Skeletal muscle tissue (tissue), 4 donors: ENCODE results near the gene CCDC57. TPM values are rescaled to one million over a fixed set of nuclear protein-coding genes. Genes with fewer than 3 reads are reported as not detected.

Source experiments
- H3K27ac ChIP-seq: one replicate; pipeline ENCODE4 v1.7.0; 2013; ENCODE audit warnings: mild to moderate bottlenecking, low read depth, low read length, inconsistent platforms
- H3K27me3 ChIP-seq, 3 donors: one replicate each; pipeline ENCODE4 v1.7.0; 2013; ENCODE audit warnings: low read length in 3 of 3; ENCODE audit not compliant: control insufficient read depth in 3 of 3, insufficient read depth in 3 of 3
- H3K36me3 ChIP-seq, 3 donors: one replicate each; pipeline ENCODE4 v1.7.0; 2013; ENCODE audit warnings: low read length in 3 of 3; ENCODE audit not compliant: control insufficient read depth in 3 of 3, insufficient read depth in 3 of 3
- H3K4me1 ChIP-seq, 3 donors: one replicate each; pipeline ENCODE4 v1.7.0; 2013; ENCODE audit warnings: low read length in 3 of 3, mild to moderate bottlenecking in 3 of 3; ENCODE audit not compliant: control insufficient read depth in 3 of 3, insufficient read depth in 3 of 3
- H3K4me3 ChIP-seq, 3 donors: one replicate each; pipeline ENCODE4 v1.7.0; 2013; ENCODE audit warnings: low read length in 3 of 3
- H3K9ac ChIP-seq, 3 donors: one replicate each; pipeline ENCODE4 v1.7.0; 2013; ENCODE audit warnings: low read length in 3 of 3, mild to moderate bottlenecking in 3 of 3, moderate library complexity in 2 of 3, low read depth in 1 of 3
- H3K9me3 ChIP-seq, 3 donors: one replicate each; pipeline ENCODE4 v1.7.0; 2013; ENCODE audit warnings: low read length in 3 of 3; ENCODE audit not compliant: control insufficient read depth in 3 of 3
- total RNA-seq: library from RNA; depleted of rRNA; stranded (reverse); fragments of >200 nt; gene quantifications from one replicate; pipeline ENCODE4 v1.2.3, GENCODE V29; 2014
- donor health status: Osteomylitis.

Gene CCDC57
- total RNA-seq, 1 donor from 2014 or later: 11.5 TPM

GRCh38 chr17:82077617-82078358 is 134.9 kb downstream of the CCDC57 start:
- Histone ChIP-seq H3K27ac (no peak overlapping the region), H3K9me3 (no peaks in the 10 kb centered on the region), H3K4me3 (no peak overlapping the region), H3K36me3 (peaks cover 26 to 28% (median 27%) of the 10 kb centered on the region in 3 donors), H3K27me3 (no peaks in the 10 kb centered on the region), H3K9ac (no peak overlapping the region), H3K4me1 (no peaks in the 10 kb centered on the region)

GRCh38 chr17:82076785-82077591 is 135.7 kb downstream of the CCDC57 start:
- Histone ChIP-seq H3K27me3 (no peaks in the 10 kb centered on the region), H3K9me3 (no peaks in the 10 kb centered on the region), H3K27ac (no peak overlapping the region), H3K4me1 (no peaks in the 10 kb centered on the region), H3K9ac (no peak overlapping the region), H3K4me3 (no peak overlapping the region), H3K36me3 (peaks cover 21 to 26% (median 23%) of the 10 kb centered on the region in 3 donors)

GRCh38 chr17:82076018-82076784 is 136.4 kb downstream of the CCDC57 start:
- Histone ChIP-seq H3K4me1 (no peaks in the 10 kb centered on the region), H3K27ac (no peak overlapping the region), H3K9me3 (no peaks in the 10 kb centered on the region), H3K36me3 (peaks cover 17 to 22% (median 20%) of the 10 kb centered on the region in 3 donors), H3K9ac (no peak overlapping the region), H3K4me3 (no peak overlapping the region), H3K27me3 (no peaks in the 10 kb centered on the region)

GRCh38 chr17:82073446-82073845 is 139.2 kb downstream of the CCDC57 start:
- Histone ChIP-seq H3K9me3 (no peaks in the 10 kb centered on the region), H3K4me1 (no peaks in the 10 kb centered on the region), H3K27me3 (no peaks in the 10 kb centered on the region), H3K4me3 (no peak overlapping the region), H3K9ac (no peak overlapping the region), H3K27ac (no peak overlapping the region), H3K36me3 (no peaks in the 10 kb centered on the region)

- Histone ChIP-seq H3K36me3 (no peaks in the 10 kb centered on the region), H3K27me3 (no peaks in the 10 kb centered on the region), H3K9me3 (no peaks in the 10 kb centered on the region), H3K27ac (no peak overlapping the region), H3K4me3 (no peak overlapping the region), H3K9ac (no peak overlapping the region), H3K4me1 (no peaks in the 10 kb centered on the region)
These were observed 139.8 kb downstream of the CCDC57 start for GRCh38 chr17:82072827-82073226.

GRCh38 chr17:82070611-82071010 is 142.0 kb downstream of the CCDC57 start:
- Histone ChIP-seq H3K27ac (no peak overlapping the region), H3K4me3 (no peak overlapping the region), H3K36me3 (no peaks in the 10 kb centered on the region), H3K4me1 (peaks cover 3 to 8% (median 5%) of the 10 kb centered on the region in 3 donors), H3K27me3 (no peaks in the 10 kb centered on the region), H3K9me3 (no peaks in the 10 kb centered on the region), H3K9ac (no peak overlapping the region)

GRCh38 chr17:82065638-82066303 is 146.9 kb downstream of the CCDC57 start, which contains the start of gene DUS1L:
Gene DUS1L (minus strand): TSS chr17:82065804. CDS start chr17:82065059, 745 bp downstream.
- H3K9me3 ChIP-seq: no peaks in the 10 kb centered on the region
- H3K4me3 ChIP-seq: peak within 1 kb of the TSS; percentile 66 to 91 (median 89)
- peak within 1 kb of the TSS; percentile 91 for H3K27ac ChIP-seq
- H3K27me3 ChIP-seq: no peaks in the 10 kb centered on the region
- peaks cover 21 to 30% (median 25%) of the 10 kb centered on the region in 3 donors for H3K4me1 ChIP-seq
- H3K9ac ChIP-seq: peak within 1 kb of the TSS; percentile 91 to 96 (median 96)
- H3K36me3 ChIP-seq: peaks cover 28 to 30% (median 29%) of the 10 kb centered on the region in 3 donors

GRCh38 chr17:82065193-82065637 is 147.4 kb downstream of the CCDC57 start:
- Histone ChIP-seq H3K27ac (peak overlapping the region; percentile 47), H3K9ac (peak overlapping the region; percentile 83 to 96 (median 93)), H3K4me3 (peak overlapping the region; percentile 66 to 91 (median 80)), H3K4me1 (peaks cover 21 to 30% (median 25%) of the 10 kb centered on the region in 3 donors), H3K9me3 (no peaks in the 10 kb centered on the region), H3K27me3 (no peaks in the 10 kb centered on the region), H3K36me3 (peaks cover 33 to 35% (median 34%) of the 10 kb centered on the region in 3 donors)
